Stimulated activated CD8-positive, alpha-beta memory T cell treated with anti-CD3 and anti-CD28 coated beads, Interleukin-4, amount 100 ng/mL, for 48 hours (primary cell): ENCODE measurements around the gene GIMAP1.
A peak's percentile ranks its signal among the peaks of the same experiment; 100 is the strongest.

ENCODE experiments used
- DNase-seq: peaks from one replicate; pipeline ENCODE4 v3.0.0-alpha.2; 2020

The GIMAP1 gene

GRCh38 chr7:150722431-150722931 is 6.1 kb downstream of the GIMAP1 start:
- no peak for DNase-seq

DNA sequence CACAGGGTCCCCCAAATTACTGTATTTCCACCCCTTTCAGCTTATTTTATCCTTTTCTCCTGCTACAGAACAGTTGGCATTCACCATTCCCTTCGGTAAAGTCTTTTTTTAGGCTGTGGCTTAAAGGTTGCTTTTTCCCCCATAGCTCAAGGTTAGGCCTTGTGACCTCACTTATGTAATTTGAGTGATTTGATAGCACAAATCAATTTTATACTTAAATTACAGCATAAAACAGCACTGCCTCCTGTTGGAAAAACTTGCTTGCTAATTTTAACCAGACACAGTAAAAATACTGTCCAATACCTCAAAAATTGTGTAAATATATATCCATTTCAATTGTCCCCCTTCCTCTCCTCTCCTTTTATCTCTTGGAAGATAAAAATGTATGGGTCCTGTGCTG is 7.1 kb downstream of the GIMAP1 start:
- no peak for DNase-seq

- DNase-seq, result no peak
Measured at GRCh38 chr7:150727381-150727780, 11.0 kb downstream of the GIMAP1 start.

DNA sequence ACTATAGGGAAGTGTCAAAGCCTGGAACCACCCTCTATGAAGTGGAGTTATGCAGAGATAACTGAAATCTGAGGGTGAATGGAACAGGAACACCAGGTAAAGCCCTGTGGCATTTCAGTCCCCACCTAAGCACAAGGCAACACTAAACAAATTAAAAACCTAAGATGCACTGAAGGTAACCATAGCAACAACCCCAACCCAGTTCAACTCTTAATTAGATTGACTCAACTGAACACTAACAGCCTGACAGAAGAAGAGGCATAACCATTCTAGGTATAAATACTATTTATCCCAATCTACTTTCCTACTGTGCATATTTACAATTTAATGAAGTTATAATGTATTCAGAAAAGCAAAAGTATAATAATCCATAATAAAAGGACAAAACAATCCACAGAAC is 11.6 kb downstream of the GIMAP1 start:
- no peak for DNase-seq

- no peak for DNase-seq
Measured at GRCh38 chr7:150728609-150729008, 12.2 kb downstream of the GIMAP1 start.

- no peak for DNase-seq
Measured at GRCh38 chr7:150731916-150732315, 15.5 kb downstream of the GIMAP1 start.

DNA sequence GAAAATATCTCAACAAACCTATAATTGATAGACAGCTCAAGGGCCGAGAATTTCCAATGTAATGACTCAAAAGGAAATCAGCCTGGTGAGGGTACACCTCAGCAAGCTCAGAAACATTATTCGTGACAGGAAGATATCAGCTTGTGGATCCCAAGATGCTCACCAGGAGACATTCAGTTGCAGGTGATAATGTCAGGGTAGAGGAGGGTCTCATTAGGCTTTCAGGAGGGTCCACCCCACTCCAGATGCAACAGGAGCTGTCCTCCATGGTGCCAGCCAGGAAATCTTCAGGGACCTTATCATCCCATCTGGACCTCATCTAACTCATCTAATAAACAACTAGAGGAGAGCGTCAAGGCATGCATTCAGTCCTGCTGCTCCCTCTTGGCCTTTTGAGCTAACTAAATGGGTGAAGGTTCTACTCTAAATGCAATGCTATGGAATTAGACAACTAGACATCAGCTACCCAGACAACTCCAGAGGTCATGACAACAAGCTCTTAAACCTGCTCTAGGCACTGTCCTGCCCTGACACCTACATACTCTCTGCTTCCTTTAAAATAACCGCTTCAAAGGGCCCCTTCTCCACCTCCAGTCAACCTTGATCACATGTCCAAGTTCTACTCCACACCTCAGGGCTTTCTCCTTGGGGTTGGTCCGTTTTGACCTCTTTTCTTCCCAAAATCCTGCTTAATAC is 16.5 kb downstream of the GIMAP1 start:
- DNase-seq, result no peak

DNA sequence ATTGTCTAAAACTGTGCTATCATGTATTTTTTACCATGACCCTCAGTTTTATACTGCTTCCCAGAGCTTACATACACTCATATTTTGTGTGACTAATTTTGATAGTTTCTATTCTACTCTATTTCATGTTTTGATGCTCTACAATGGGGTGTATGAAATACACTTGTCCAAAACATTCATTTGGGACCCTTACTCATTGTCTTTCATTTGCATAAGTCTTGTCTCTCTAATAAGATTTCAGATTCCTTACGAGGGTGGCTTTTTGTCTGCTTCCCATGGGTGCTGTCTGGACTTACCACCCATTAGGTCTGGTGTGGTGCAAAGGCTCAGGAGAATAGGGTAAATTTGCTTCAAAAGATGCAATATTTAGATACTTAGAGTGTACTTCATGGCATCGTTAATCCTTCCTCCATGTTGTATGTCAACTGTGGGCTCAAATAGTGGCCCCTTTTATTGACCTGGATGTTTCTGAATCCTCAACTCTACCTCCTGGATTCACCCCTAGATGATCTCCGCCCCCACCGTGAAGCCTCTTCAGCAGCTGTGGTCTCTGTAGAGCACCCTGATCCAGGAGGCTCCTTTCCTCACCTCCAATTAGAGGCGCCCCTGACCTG is 17.2 kb downstream of the GIMAP1 start:
- DNase-seq, result no peak

DNA sequence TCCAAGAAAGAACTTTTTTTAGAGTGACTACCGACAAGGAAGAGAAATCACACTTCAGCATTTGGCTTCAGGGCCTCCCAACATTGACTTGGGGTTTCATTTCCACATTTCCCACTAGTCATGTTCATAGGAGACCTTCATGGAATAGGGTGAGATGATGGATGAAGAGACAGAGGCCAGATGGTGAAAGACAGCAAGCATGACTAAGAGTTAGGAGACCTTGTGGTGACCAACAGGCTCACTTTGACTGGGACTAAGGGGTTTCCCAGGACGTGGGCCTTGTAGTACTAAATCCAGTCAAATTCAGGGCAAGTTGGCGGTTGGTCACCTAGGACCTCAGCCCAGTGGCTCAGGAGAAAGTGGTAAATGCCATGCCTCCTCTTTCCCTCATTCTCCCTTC is 17.8 kb downstream of the GIMAP1 start:
- DNase-seq, result no peak

- no peak for DNase-seq
Measured at GRCh38 chr7:150735596-150736358, 19.4 kb downstream of the GIMAP1 start.

GRCh38 chr7:150736864-150737263 is 20.5 kb downstream of the GIMAP1 start:
- no peak for DNase-seq

GRCh38 chr7:150737265-150738055 is 21.0 kb downstream of the GIMAP1 start, which contains the start of gene GIMAP5:
Gene GIMAP5 (plus strand): TSS chr7:150737418. CDS start chr7:150740885, 3,467 bp downstream.
- no peak for DNase-seq

DNA sequence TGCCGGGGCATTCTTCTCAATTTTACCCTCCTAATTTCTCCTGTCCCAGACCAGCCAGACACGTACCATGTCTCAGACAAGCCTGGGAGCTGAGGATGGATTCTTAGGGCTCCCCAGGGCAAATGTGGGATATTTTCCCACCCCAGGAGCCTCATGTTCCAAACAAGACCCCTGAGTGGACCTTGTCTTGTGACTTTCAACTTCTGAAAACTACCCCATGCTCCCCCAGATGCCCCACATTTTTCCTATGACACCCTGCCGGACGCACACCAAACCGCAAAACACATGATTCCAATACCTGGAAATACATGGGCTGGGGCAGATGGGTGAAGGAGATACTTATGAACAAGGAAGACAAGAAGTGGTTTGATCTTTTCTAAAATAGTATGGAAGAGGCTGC is 21.7 kb downstream of the GIMAP1 start:
- DNase-seq, result no peak

GRCh38 chr7:150738591-150739001 is 22.2 kb downstream of the GIMAP1 start:
- DNase-seq, result no peak

- no peak for DNase-seq
Measured at GRCh38 chr7:150739033-150739432, 22.6 kb downstream of the GIMAP1 start.

DNA sequence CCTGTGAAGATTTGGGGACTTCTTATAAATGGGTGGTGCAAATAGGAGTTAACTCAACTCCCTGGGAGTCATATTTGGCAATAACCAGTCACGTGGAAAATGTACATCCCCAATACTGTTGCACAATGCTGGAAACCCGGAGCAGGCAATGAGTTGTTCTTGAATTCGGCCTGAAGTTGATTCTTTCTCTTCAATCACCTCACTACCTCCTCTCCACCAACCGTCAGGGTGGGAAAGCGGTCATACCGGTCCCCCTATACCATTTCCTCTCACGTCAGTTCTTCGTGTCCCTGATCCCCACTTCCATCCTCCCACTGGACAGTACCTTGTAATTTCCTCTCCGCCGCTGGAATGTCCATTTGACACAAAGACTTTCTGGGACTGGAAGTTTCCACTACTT is 23.6 kb downstream of the GIMAP1 start:
- DNase-seq, result no peak

GRCh38 chr7:150742286-150742968 is 26.0 kb downstream of the GIMAP1 start:
- DNase-seq, result no peak

DNA sequence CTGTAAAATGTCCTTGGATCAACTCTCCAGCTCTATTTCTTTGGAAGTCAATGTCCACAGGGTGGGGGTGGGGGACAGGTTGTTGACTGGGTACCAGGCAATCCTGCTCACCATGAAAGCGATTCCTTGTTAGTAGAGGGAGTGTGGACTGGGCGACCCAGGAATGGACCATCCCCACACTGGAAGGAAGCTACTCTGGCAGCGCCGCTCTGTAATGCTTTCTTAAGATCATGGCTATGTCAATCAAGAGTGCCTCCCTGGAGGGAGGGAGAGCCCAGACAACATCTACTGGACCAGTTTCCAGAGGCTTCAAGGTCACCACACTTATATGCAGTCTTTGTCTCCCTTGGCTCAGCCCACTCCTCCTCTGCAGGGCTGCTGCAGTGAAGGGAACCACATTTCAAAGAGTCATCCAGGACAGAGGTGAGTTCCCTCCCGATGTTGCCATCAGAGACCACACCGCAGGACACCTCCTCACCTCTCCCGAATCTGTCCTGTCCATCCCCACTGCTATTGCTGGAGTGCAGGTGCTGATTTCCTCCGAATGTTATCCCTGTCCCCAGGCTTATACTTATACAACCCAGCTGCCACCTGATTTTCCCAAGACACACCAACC is 27.7 kb downstream of the GIMAP1 start:
- no peak for DNase-seq

DNA sequence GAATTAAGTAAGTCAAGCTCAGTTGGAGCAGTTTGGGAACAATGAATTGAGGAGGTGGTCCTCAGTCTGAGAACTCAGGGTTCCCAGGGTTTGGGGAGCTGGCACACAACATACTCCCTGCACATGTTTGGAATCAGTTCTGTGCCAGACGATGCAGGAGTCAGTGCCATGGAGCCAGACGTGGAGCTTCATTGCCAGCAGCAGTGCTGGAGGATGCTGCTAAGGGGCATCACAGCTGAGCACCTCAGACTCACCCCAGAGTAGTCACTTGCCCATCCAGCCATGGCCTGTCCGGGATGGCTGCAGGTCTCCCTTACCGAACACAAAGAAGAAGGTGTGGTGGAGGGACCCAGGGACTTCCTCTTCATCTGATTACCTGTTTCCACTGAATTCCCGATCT is 28.7 kb downstream of the GIMAP1 start:
- peak; percentile 43 for DNase-seq

- no peak for DNase-seq
Measured at GRCh38 chr7:150745876-150746275, 29.5 kb downstream of the GIMAP1 start.

GRCh38 chr7:150746921-150747320 is 30.5 kb downstream of the GIMAP1 start:
- no peak for DNase-seq

GRCh38 chr7:150748376-150748775 is 32.0 kb downstream of the GIMAP1 start:
- no peak for DNase-seq
